HG02759 (cell line): ENCODE data around the gene SIRT7.

Experiments
- ATAC-seq: cut with Tn5 transposase; IDR thresholded peaks from one replicate; pipeline ENCODE4 v1.9.1; 2021; ENCODE audit warnings: mild to moderate bottlenecking, moderate library complexity; ENCODE audit not compliant: unreplicated experiment

SIRT7 gene, protein sequence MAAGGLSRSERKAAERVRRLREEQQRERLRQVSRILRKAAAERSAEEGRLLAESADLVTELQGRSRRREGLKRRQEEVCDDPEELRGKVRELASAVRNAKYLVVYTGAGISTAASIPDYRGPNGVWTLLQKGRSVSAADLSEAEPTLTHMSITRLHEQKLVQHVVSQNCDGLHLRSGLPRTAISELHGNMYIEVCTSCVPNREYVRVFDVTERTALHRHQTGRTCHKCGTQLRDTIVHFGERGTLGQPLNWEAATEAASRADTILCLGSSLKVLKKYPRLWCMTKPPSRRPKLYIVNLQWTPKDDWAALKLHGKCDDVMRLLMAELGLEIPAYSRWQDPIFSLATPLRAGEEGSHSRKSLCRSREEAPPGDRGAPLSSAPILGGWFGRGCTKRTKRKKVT

DNA sequence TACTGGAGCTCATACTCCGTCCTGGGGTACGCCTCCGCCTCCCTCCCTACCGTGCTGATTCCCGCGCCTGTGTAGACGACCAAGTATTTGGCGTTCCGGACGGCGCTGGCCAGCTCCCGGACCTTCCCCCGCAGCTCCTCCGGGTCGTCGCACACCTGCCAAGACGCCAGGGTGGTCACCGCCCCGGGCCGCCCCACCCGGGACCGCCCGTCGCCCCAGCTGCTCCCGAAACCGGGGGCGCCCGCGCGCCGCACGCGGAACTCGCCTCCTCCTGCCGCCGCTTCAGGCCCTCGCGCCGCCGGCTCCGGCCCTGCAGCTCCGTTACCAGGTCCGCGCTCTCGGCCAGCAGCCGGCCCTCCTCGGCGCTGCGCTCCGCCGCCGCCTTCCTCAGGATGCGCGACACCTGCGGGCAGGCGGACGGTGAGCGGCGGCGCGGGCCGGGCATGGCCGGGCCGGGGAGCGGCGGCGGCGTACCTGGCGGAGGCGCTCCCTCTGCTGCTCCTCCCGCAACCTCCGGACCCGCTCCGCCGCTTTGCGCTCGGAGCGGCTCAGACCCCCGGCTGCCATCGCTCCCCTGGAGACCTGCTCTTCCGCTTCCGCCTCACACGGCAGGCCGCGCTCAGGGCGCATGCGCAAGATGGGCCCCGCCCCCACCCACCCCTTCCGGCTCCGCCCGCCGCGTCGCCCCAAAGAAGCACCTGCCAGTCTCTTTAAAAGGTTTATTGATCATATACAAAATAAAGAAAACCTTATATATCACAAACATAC is at the start of gene SIRT7:
Gene SIRT7 (minus strand): TSS at position 612 of the 768 bp plus-strand sequence. CDS start 45 bp downstream, at position 567.
- peak; percentile 83 for ATAC-seq

DNA sequence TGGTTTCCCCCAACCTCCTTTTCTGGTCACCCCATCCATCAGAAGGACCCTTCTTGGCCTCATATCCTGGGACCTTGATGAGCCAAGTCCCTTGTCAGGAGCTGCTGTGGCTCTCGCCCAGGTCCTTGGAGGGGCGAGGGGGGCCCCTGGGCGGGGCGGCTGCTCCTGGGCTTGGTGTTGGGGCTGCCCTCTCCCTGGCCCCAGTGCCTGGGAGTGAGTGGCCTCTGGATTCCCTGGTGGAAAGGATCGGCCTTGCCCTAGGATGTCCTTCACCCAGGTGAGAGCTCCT is 49.2 kb upstream of the SIRT7 start:
- no peak for ATAC-seq

DNA sequence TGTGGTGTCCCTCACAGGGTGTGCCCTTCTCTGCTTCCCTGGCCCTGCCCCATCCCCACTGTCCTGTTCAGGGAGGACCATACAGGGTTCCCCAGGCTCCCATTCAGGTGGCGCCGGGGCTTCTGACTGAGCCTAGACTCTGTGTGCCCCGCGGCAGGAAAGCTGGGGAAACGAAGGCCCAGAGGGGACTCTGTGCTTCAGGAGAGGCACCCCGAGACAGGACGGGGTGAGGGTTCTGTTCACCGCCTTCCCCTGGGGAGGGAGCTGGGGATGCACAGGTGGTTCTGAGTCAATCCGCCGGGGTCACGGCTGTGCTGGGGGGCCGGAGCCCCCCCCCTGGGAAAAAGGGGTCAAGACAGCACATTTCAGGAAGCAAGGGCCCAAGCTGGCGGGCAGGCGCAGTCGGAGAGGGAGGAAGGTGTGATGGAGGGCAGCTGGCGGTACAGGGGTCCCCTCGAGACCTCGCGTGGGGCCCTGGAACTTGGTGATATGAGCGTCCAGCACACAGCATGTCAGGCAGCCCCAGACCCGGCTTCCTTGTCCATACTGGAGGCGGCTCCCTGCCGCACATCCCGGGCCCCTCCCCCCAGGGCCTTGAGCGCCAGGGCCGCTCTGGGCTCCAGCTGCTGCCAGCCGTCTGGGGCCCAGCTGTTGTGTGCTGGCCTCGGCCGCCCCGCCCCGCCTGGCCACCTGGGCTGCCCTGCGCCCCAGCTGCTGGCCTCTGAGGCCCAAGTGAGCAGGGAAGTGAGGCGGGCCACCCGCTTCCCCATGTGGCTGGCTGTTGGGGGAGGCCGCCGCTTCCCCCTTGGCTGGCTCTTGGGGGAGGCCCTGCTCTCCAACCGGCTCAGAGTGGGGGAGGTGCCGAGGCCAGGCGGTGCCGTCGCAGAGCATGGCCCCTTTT is 48.6 kb upstream of the SIRT7 start:
- no peak for ATAC-seq

DNA sequence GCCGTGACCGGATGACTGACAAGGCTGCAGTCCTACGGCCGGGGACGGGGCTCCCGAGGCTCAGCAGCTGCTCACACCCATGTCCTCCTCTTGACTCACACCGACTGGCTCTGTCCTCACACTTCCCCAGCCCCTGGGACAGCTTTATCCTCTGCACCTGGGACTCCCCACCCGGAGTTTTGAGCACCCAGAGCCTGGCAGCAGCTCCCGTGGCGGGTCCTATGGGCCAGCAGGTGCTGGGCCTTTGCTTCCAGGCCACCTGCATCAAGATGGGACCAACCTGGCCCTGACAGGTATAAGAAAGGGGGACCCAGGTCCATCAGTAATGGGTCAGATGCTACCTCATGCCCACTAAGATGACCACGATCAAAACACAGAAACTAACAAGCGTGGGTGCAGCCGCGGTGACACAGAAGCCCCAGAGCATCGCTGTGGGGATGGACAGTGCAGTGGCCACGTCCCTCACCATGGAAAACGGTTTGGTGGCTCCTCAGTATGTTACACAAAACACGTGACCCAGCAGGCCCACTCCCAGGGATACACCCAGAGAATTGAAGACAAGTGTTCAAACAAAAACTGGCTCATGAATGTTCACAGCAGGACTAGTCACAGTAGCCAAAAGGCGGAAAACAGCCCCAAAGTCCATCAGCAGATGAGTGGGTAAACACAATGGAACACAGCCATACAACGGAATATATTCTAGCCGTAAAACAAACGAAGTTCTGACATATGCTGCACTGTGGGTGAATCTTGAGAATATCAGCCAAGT is 46.3 kb upstream of the SIRT7 start:
- ATAC-seq: no peak

DNA sequence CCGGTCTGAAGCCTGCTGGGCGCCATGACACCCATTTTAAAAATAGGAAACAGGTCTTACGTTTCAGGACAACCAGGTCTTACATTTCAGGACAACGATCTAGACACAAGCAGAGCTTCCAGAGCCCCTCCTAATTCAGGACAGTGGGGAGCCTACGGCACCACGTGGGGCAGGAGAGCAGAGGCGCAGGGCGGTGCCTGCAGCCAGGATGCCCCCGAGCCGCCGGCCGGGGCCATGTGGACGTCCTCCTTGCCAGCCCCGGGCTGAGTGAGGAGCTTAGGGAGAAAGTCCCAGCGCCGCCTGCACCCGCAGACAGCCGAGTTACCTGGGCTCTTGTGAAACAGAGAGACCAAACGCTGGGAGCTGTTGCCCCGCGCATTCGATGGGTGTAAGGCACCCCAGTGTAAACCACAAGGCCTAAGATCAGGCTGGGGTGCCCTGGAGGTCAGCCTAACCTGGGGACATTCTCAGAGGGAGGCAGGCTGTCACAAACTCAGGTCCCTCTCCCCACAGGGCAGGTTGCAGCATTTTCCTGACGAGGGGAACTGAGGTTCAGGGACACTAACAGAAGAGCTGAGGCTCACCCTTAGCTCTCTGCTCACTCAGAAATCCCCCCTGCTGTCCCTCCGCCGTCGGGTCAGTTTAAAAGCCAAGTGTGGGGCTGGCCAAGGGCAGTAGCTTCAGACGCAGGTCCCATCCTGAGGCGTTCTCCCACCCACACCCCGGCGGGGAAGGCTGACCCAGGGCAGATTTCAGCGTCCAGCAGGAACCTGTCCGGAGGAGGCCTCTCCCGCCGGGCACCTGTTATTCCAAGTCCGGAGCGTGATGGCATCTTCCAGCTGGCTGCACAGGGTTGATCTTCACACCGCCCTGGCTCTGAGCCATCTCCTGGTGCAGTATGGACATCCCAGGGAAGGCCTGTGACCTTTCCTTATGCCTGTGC is 44.8 kb upstream of the SIRT7 start:
- no peak for ATAC-seq

DNA sequence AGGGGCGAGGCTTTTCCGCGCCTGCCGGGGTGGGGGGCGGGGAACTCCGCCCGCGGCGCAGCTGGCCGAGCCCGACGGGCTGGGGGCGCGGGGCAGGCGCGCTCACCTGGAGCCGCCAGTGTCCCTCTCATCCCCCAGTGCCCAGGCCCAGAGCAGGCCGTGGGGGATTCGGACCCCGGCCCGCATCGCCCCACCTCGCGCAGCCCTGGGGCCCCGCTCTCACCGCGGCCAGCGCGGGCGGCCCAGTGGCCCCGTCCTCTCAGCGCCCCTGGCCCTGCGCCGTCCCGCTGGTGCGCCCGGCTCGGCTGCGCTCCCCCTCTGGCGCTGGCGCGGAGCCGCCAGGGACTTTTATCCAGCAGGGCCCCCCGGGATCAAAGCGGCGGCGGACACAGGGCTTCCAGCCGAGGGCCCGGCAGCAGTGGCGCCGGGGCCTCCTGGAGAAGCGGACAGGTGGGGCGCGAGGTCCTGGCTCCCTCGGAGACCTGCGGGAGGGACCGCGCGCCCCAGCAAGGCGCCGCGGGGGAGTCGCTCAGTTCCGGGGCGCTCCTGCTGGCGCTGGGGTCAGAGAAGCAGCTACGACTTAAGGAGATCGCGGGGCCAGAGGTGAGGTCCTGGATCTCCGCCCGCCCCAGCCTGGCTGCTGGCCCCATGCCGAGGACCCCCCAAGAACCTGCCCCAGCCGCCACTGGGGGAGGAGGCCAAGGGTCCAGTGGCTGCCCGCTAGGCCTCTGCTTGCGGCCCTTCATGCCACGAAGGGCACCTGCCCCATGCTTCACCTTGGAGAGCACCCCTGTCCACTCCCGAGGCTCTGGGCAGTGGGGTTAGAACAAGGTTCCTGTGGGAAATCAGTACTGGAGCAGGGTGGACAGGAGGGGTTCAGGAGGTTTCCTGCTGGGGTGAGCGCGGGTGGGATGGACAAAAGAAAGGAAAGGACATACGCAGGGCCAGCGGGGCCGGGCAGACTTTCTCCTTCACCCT is 43.8 kb upstream of the SIRT7 start:
- no peak for ATAC-seq

DNA sequence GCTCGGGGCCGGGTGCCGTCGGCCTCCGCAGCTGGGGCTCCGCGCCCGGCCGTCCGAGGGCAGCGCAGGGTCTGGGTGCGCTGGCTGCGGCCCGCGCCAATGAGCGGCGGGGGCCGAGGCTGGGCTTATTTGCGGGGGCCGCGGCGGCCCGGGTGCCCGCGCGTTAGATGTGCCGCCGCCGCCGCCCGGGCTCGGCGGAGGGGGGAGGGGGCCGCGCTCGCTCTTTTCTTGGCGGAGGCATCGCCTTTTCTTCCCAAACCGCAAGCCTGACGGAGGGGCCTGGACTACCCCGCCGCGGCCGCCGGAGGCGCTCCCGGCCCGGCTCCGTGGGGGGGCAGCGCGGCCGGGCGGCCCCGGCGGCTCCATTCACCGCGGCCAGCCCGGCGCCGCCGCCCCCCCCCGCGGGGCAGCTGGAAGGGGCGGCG is 43.1 kb upstream of the SIRT7 start, which contains the start of gene NOTUM:
Gene NOTUM (minus strand): TSS at position 101 of the 425 bp plus-strand sequence. CDS start 278 bp downstream, outside the sequence.
- no peak for ATAC-seq

DNA sequence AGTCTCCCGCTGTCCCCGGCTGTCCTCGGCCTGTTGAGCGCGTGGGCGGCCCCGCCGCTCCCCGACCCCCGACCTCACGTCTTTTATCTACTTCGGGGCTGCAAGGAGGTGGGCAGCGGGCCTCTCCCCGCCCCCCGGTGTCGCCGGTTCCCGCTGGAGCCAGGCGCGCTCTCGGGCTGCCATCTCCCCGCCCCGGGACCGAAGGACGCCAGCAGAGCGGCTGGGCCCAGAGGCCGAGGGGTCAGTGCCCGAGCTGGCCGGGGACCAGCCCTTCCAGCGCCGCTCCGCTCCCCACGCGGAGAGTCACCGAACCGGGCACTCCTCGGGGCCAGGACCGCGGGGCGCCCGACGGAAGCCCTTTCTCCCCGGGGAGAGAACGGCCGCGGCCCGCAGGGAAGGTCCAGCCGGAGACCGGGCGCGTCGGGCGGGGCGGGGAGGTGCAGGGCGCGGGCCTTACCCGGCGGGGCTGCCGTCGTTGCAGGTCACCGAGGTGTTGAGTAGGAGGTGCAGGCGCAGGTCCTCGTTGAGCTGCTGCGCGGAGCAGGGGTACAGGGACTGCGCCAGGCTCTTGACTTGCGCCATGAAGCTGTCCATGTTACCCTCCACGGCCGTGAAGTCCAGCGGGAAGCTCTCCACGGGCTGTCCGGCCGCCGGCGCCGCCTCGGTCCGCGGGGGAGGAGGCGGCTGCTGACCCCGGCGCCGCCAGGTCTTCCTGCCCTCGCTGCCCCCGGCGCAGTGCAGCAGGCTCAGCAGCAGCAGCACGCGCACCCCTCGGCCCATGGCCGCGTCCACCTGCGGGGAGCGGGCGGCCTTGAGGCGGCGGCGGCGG is 42.4 kb upstream of the SIRT7 start:
- no peak for ATAC-seq

DNA sequence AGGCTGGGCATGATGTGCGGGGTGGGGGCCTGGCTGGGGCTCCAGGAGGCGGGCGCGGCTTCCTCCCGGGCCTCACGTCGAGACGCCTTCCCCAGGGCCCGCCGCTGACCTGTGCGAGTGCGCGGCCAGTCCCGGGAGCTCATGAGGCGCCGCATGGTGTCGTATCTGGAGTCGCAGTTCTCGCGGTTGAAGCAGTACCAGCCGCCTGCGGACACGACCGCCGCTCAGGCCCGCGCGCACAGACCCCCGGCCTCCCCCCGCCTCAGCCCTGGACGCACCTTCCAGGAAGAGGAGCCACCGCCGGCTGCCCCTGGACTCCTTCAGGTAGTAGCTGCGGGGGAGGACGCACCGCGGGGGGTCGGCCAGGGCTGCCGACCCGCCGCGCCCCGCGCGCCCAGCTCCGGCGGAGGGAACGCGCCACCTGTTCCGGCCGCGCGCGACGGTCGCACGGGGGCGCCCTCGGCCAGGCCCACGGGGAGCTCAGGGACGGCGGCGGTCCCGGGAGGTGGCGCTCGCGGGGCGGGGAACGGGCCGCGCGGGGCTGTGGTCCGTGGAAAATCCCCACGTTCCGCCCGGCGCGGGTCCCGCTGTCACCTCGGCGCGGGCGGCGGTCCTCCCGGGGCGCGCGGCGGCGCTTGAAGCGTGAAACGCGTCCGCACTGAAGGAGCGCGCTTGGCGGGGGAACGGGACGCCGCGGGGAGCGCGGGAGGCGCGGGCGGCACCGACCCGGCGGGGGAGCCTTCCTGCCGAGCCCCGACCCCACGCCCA is 41.6 kb upstream of the SIRT7 start:
- peak; percentile 72 for ATAC-seq

DNA sequence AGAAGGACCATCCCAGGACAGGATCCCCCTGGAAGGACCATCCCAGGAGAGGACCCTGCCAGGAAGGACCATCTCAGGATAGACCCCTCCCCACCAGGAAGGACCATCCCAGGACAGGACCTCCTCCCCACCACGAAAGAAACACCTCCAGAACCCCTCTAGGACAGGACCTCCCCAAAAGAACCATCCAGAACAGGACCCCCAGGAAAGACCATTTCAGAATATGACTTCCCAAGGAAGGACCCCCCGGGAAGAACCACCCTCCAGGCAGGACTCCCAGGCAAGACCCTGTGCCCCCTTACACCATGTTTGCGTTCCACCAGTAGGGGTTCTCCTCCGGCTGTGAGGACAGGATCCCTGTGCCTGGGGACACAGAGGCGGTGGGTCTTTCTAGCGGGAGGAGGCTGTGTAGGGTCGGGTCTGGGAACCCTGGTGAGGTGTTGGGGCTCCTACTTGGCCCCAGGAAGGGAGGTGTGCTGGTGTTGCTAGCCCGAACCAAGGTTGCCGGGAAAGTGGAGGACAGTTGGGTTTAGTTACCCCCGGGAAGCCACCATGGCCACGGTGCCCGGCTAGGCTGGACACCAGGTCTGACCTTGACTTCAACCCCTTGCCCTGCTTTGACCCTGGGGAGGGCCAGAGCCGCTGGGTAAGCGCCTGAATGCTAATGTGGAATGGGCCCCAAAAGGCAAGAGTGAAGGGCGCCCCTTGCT is 40.8 kb upstream of the SIRT7 start:
- ATAC-seq: no peak

DNA sequence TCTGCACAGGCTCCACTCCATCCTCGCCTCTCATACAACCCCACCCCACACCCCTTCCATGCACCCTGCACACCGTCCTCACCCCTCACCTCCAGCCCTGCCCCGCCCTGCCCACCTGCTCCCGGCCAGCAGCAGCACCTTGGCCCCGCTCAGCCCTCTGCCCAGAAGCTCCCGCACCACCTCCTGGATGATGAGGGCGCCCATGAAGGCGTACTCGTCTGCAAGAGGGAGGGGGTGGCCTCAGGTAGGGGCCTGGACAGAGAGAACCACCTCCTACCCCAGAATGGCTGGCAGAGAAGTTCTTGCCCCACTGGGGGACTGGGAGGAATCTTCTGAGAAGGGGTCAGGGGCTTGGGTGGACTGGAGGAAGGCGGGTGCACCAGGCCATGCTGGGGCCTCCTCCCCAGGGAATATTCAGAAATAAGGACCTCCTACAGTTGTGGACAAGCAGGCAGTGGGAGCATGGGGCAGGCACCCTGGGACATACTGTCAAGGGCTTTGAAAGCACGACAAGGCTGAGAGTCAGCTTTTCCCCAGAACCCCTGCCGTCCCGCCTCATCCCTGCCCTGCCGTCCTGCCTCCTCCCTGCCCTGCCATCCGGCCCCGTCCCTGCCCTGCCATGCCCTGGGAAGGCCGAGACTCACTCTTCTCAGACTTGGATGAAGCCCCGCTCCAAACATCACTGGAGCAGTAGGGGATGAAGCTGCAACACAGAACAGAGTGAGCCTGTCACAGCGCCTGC is 39.9 kb upstream of the SIRT7 start:
- ATAC-seq: no peak

DNA sequence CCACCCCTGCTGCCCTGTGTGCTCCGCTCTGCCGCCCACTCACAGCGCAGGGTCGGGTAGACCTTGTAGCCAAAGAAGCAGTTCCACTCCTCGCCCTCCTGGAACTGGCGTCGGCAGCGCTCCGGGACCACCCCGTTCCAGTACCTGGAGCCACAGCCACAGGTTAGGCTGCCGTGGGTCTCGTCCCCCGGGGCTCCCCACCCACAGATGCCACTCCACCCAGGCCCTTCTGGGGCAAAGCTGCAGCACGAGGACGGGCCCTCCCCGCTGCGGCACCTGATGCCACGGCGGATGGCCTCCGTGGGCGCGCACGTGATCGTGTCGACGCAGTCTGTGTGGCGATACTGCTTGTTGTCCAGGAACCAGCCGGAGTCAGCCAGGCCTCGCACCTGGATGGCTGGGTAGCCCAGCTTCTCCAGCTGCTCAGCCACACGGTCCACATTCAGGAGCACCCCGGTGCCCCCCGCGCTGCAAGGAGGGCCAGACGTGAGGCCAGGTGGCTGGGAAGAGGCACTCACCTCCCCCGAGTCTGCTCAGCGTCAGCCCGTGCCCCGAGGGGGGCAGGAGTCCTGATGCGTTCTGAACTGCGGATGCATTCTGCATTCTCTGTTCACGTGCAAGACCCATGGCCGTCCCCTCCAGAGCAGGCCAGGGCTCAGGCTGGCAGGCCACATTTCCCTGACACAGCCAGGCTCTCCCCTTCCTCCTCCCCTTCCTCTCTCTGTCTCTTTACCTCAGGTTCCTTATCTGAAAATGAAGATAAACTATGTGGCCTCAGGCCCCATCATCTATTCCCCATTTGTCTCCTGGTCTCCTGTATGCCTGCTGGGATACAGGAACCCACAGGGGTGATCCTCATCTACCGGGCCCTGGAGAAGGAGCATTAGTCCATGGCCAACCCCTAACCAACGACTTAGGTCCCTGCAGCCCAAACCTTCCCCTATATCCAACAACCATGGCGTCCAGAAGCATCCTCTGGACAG is 38.9 kb upstream of the SIRT7 start:
- no peak for ATAC-seq

DNA sequence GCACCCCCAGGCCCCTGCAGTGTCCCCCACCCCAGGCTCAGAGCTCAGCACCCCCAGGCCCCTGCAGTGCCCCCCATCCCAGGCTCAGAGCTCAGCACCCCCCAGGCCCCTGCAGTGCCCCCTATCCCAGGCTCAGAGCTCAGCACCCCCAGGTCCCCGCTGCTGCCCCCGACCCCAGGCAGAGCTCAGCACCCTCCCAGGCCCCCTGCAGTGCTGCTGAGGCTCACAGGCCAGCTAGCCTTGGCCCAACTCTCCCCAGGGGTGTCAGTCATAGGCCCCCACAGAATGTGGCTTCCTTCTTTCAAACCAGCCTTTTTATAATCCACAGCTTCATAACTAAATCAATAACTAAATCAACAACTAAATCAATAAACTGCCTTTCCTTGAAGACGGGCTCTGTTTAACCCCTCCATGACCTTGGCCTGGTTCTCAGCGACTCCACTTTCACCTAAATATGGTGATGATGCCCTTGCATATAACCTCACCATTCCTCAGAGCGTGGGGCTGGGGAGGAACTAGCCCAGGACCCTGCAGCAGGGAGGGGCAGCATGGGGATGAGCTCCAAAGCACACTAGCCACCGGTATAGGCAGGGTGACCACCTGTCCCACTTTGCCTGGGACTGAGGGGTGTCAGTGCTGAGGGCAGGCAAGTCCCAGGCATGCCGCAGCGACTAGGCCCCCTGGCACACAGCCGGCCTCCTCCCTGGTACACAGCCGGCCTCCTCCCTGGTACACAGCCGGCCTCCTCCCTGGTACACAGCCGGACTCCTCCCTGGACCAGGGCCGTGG is 38.0 kb upstream of the SIRT7 start:
- ATAC-seq: no peak
